ENCODE measurements around the gene DBR1. TPM values are rescaled to one million over a fixed set of nuclear protein-coding genes. Genes with fewer than 3 reads are reported as not detected.

The DBR1 gene
- total and polyA plus RNA-seq, 9 of the 15 experiments (the other 6 are each of a cell fraction or from before 2014, with no cell fraction given), result 2.7 to 14.1 (median 10.9) TPM

- TF ChIP-seq EP300 (IDR thresholded peaks at IDR 0.05; ENCODE audit: low read length), result peak; percentile 96
- no peak for TF ChIP-seq USF1 (CRISPR knock-in tag; IDR thresholded peaks at IDR 0.05)
- TF ChIP-seq ZNF778 (CRISPR knock-in tag; IDR thresholded peaks at IDR 0.05), result no peak
- no peak for TF ChIP-seq ZNF3 (CRISPR knock-in tag; IDR thresholded peaks at IDR 0.05)
- peak; percentile 100 for TF ChIP-seq ZEB2 (IDR thresholded peaks at IDR 0.05)
- no peak for TF ChIP-seq PCBP2 (IDR thresholded peaks at IDR 0.05; ENCODE audit: low read depth, low read length, poor library complexity, severe bottlenecking)
- TF ChIP-seq NBN (IDR thresholded peaks at IDR 0.05; ENCODE audit: low read depth), result no peak
- no peak for TF ChIP-seq MYBL2 (IDR thresholded peaks at IDR 0.05; ENCODE audit: low read depth)
- no peak for TF ChIP-seq MYBL2 (CRISPR knock-in tag; IDR thresholded peaks at IDR 0.05; ENCODE audit: borderline replicate concordance)
- peak; percentile 42 for TF ChIP-seq CCNT2 (IDR thresholded peaks at IDR 0.05; ENCODE audit: borderline replicate concordance, extremely low read depth, insufficient read length, low read depth, low read length)
- no peak for TF ChIP-seq PTRF (tag; IDR thresholded peaks at IDR 0.05)
- TF ChIP-seq ZBTB43 (CRISPR knock-in tag; IDR thresholded peaks at IDR 0.05), result no peak
- no peak for TF ChIP-seq NONO (IDR thresholded peaks at IDR 0.05; ENCODE audit: low read depth in 2 of 2, low read length in 1 of 2)
- TF ChIP-seq PRPF4 (IDR thresholded peaks at IDR 0.05; ENCODE audit: insufficient read depth, low read depth, low read length, poor library complexity, severe bottlenecking), result no peak
- no peak; a peak in 1 of 4 replicates for TF ChIP-seq ZNF639 (CRISPR knock-in tag; conservative IDR thresholded peaks at IDR 0.05 in 1 of 2, IDR thresholded peaks at IDR 0.05 in 1 of 2)
- no peak for TF ChIP-seq THRA (IDR thresholded peaks at IDR 0.05)
- TF ChIP-seq ZNF696 (CRISPR knock-in tag; conservative IDR thresholded peaks at IDR 0.05), result no peak
- no peak for TF ChIP-seq XRCC4 (IDR thresholded peaks at IDR 0.05; ENCODE audit: extremely low read depth, insufficient read depth, insufficient read length)
- no peak for TF ChIP-seq ZNF253 (CRISPR knock-in tag; conservative IDR thresholded peaks at IDR 0.05)
- no peak for TF ChIP-seq POU5F1 (IDR thresholded peaks at IDR 0.05; ENCODE audit: borderline replicate concordance, low read depth, low read length, partially characterized antibody)
- no peak for TF ChIP-seq TCF7 (IDR thresholded peaks at IDR 0.05; ENCODE audit: borderline replicate concordance)
- TF ChIP-seq ELF2 (CRISPR knock-in tag; IDR thresholded peaks at IDR 0.05), result no peak
- peak; percentile 53; the same call in 1 of the 2 replicates for TF ChIP-seq GABPB1 (CRISPR knock-in tag; IDR thresholded peaks at IDR 0.05)
- TF ChIP-seq ETV5 (CRISPR knock-in tag; IDR thresholded peaks at IDR 0.05; ENCODE audit: low read depth), result no peak
Observed at GRCh38 chr3:138187296-138188012, 12.7 kb upstream of the DBR1 start, which contains the start of gene ARMC8 (continued).

Measured in K562 (cell line).